ENCODE measurements around the gene PRKAG2. TPM values are rescaled to one million over a fixed set of nuclear protein-coding genes. Genes with fewer than 3 reads are reported as not detected.

PRKAG2 gene
- total RNA-seq, 2 donors from 2014 or later = 23.2 to 28.4 TPM

DNA sequence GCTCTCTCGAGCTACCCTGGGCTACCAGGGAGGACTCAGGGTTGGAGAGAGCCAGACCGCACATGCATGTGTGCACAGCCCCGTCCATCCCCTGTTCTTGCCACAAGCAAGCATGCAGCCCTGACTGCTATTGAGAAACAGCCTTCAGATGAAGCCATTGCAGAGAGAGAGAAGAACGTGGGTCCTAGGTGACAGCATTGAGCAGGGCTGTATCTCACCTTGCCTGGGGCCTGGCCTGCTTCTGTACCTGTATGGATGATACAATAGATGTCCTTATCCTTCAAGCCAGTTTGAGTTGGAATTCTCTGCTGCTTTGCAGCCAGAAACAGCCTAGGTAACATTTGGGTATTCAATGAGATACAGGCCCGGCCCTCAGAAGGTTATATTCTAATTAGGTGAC is 229.9 kb downstream of the PRKAG2 start:
- DNase-seq (no peak), ATAC-seq (replicated peaks in 1 of 2) (no peak)
- Mint-ChIP-seq H3K27ac (no peak overlapping the region), H3K36me3 (ENCODE audit: insufficient read depth in 2 of 2) (peaks cover 0 to 6% of the 10 kb centered on the region in 2 donors), H3K4me1 (ENCODE audit: low read depth) (no peaks in the 10 kb centered on the region), H3K4me3 (no peak overlapping the region), H3K27me3 (ENCODE audit: low read depth) (no peaks in the 10 kb centered on the region), H3K9me3 (no peaks in the 10 kb centered on the region)

DNA sequence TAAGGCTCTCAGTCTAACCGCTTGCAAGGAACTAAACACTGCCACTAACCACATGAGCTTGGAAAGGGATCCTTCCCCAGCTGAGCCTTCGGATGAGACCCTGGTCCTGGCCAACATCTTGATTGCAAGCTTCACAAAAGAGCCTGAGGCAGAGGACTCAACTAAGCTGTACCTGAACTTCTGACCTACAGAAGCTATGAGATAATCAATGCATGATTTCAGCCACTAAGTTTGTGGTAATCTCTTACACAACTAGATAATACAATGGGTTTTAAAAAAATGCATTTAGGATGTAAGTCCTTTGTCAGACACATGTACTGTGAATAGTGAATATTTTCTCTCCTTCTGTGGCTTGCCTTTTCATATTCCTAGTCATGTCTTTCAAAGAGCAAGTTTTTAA is 231.6 kb downstream of the PRKAG2 start:
- Mint-ChIP-seq H3K27me3 (ENCODE audit: low read depth) (no peaks in the 10 kb centered on the region), H3K4me3 (no peak overlapping the region), H3K4me1 (ENCODE audit: low read depth) (peaks cover 5% of the 10 kb centered on the region), H3K27ac (no peak overlapping the region), H3K36me3 (ENCODE audit: insufficient read depth in 2 of 2) (peaks cover 0 to 6% of the 10 kb centered on the region in 2 donors), H3K9me3 (no peaks in the 10 kb centered on the region)
- ATAC-seq (replicated peaks in 1 of 2) = no peak
- DNase-seq = no peak

DNA sequence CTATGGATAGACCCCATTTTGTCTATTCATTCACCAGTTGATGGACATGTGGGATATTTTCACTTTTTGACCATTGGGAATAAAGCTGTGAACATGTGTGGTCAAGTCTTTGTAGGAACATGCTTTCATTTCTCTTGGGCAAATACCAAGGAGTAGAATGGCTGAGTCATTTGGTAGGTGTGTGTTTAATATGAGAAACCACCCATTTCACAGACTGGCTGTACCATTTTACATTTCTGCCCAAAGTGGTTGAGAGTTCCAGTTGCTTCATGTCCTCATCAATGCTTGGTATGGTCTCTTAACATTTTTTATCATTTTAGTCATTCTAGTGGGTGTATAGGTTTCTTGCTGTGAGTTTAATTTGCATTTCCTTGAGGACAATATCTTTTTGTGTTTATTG is 232.4 kb downstream of the PRKAG2 start:
- no peaks in the 10 kb centered on the region for H3K9me3 Mint-ChIP-seq
- peaks cover 0 to 6% of the 10 kb centered on the region in 2 donors for H3K36me3 Mint-ChIP-seq (ENCODE audit: insufficient read depth in 2 of 2)
- DNase-seq = no peak
- no peak overlapping the region for H3K27ac Mint-ChIP-seq
- H3K4me1 Mint-ChIP-seq (ENCODE audit: low read depth) = peaks cover 5% of the 10 kb centered on the region
- peak in 1 of 2 donors; percentile 28 for ATAC-seq (replicated peaks in 1 of 2)
- H3K4me3 Mint-ChIP-seq = no peak overlapping the region
- H3K27me3 Mint-ChIP-seq (ENCODE audit: low read depth) = no peaks in the 10 kb centered on the region

DNA sequence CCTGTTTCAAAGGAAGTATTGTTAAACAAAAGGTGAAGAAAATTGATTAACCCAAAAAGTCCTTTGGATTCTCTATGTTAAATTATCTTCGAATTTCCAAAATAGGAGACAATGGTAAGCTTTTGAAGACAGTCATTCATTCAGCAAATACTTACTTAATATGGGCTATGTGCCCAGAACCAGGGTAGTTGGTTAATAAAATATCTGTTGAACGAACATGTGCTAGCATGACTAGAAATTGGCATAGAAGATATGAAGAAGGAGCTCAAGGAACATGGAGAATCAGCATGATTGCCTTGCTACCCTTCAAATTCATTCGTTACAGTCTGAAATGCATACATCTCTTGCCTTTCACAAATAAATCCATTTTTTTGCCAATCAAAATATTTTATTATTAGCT is 234.2 kb downstream of the PRKAG2 start:
- no peak overlapping the region for H3K27ac Mint-ChIP-seq
- no peak overlapping the region for H3K4me3 Mint-ChIP-seq
- peaks cover 5% of the 10 kb centered on the region for H3K4me1 Mint-ChIP-seq (ENCODE audit: low read depth)
- no peaks in the 10 kb centered on the region for H3K27me3 Mint-ChIP-seq (ENCODE audit: low read depth)
- no peaks in the 10 kb centered on the region for H3K9me3 Mint-ChIP-seq
- ATAC-seq (replicated peaks in 1 of 2) (no peak), DNase-seq (no peak)
- H3K36me3 Mint-ChIP-seq (ENCODE audit: insufficient read depth in 2 of 2) = peaks cover 0 to 6% of the 10 kb centered on the region in 2 donors

DNA sequence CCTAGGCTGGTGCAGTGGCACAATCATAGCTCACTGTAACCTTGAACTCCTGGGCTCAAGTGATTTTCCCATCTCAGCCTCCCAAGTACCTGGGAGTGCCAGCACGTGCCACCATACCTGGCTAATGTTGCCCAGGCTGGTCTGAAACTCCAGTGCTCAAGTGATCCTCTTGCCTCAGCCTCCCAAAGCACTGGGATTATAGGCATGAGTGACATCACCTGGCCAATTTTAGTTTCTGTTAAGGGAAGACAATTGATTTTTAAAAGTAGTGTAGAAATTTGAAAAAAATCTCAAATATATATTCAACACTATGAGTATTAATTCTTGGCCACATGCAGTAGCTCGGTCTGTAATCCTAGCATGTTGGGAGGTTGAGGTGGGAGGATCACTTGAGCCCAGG is 235.3 kb downstream of the PRKAG2 start:
- no peaks in the 10 kb centered on the region for H3K9me3 Mint-ChIP-seq
- no peaks in the 10 kb centered on the region for H3K27me3 Mint-ChIP-seq (ENCODE audit: low read depth)
- no peak for ATAC-seq (replicated peaks in 1 of 2)
- H3K36me3 Mint-ChIP-seq (ENCODE audit: insufficient read depth in 2 of 2) = peaks cover 0 to 6% of the 10 kb centered on the region in 2 donors
- DNase-seq = no peak
- H3K27ac Mint-ChIP-seq = no peak overlapping the region
- H3K4me3 Mint-ChIP-seq = no peak overlapping the region
- peaks cover 5% of the 10 kb centered on the region for H3K4me1 Mint-ChIP-seq (ENCODE audit: low read depth)

DNA sequence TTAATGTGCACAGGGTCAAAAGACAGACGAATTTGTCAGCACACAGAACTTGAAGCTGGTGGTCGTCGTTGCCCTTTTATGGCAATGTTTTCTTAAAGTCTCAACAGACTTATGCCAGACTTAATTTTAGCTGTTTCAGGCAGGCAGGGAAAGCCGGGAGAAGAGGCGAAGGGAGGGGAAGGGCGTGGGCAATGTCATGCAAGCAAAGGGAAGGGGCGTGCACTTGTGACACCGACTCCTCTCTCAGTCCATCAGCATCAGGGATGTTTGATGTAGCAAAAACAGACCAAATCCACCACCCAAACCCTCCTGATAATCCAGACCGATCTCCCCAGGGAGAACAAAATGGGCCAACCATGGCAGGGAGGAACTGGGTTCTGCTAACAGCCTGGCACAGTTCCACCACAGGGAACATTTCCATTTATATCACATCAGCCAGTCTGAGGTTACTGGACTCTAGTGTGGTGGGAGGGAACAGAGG is 239.1 kb downstream of the PRKAG2 start:
- H3K36me3 Mint-ChIP-seq (ENCODE audit: insufficient read depth in 2 of 2) = peaks cover 5 to 10% of the 10 kb centered on the region in 2 donors
- H3K4me3 Mint-ChIP-seq = no peak overlapping the region
- peaks cover 2 to 3% of the 10 kb centered on the region in 2 donors for H3K9me3 Mint-ChIP-seq
- no peak overlapping the region for H3K27ac Mint-ChIP-seq
- no peak for ATAC-seq (replicated peaks in 1 of 2)
- DNase-seq = no peak
- no peaks in the 10 kb centered on the region for H3K27me3 Mint-ChIP-seq (ENCODE audit: low read depth)
- H3K4me1 Mint-ChIP-seq (ENCODE audit: low read depth) = peaks cover 18% of the 10 kb centered on the region

DNA sequence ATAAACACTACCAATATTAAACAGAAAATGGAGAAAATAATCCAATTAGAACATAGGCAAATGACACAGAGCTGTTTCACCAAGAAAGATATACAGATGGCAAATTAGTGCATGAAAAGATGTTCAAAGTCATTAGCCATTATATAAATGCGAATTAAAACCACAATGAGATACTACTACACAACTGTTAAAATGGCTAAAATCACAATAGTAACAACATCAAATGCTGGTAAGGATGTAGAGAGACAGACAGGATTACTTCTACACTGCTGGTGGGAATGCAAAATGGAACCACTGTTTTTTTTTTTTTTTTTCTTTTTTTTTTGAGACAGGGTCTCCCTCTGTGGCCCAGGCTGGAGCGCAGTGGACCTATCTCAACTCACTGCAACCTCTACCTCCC is 242.3 kb downstream of the PRKAG2 start:
- H3K4me1 Mint-ChIP-seq (ENCODE audit: low read depth) = peaks cover 31% of the 10 kb centered on the region
- H3K36me3 Mint-ChIP-seq (ENCODE audit: insufficient read depth in 2 of 2) = peaks cover 5 to 13% of the 10 kb centered on the region in 2 donors
- no peak overlapping the region for H3K27ac Mint-ChIP-seq
- DNase-seq (no peak), ATAC-seq (replicated peaks in 1 of 2) (no peak)
- H3K9me3 Mint-ChIP-seq = peaks cover 2 to 3% of the 10 kb centered on the region in 2 donors
- no peak overlapping the region for H3K4me3 Mint-ChIP-seq
- H3K27me3 Mint-ChIP-seq (ENCODE audit: low read depth) = no peaks in the 10 kb centered on the region

DNA sequence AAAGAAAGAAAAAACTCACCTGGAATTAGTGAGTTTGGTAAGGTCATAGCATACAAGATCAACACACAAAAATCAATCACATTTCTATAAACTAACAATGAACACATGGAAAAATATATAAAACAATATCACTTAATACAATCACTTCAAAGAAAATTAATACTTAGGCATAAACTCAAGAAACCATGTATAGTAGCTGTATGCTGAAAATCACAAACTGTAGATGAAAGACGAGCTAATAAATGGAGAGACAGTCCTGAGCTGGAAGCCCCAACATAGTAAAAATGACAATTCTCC is 243.5 kb downstream of the PRKAG2 start:
- Mint-ChIP-seq H3K9me3 (peaks cover 2 to 3% of the 10 kb centered on the region in 2 donors), H3K4me3 (peak overlapping the region; percentile 100), H3K4me1 (ENCODE audit: low read depth) (peaks cover 34% of the 10 kb centered on the region), H3K27ac (peak overlapping the region; percentile 89), H3K27me3 (ENCODE audit: low read depth) (no peaks in the 10 kb centered on the region), H3K36me3 (ENCODE audit: insufficient read depth in 2 of 2) (peaks cover 5 to 13% of the 10 kb centered on the region in 2 donors)
- no peak for ATAC-seq (replicated peaks in 1 of 2)
- DNase-seq = no peak

DNA sequence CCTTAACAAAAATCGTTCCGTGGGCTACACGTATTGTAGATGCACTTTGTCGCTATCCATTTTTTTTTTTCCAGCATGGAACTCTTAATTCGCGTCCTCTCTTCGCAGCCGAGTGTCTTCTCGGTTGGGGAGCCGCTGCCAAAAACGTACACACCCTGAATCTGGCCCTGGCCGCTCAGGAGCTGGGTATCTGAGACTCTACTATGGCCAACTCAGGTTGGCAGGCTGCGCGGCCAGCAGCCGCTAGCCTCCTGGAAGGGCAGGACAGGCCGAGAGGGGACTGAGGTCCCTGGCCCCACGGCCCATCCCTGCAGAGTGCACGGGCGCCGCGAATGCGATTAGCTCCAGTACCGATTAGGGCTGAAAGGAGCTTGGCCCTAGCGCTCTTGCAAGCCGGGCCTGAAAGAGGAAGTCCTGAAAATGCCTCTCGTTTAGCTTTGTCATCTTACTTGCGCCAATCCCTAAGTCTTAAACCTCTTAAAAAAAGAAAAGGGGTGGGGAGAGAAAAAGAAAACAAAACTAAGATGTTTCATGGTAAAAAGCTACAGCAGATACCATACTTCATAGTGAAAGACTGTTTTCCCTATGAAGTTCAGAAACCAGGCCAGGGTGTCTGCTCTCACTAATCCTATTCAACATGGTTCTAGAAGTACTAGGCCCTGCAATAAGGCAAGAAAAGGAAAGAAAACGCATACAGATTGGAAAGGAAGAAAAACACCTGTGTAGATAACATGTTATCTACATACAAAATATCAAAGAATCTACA is 244.0 kb downstream of the PRKAG2 start:
- peaks cover 2 to 3% of the 10 kb centered on the region in 2 donors for H3K9me3 Mint-ChIP-seq
- H3K27ac Mint-ChIP-seq = peak overlapping the region; percentile 89
- H3K4me3 Mint-ChIP-seq = peak overlapping the region; percentile 100
- peaks cover 34% of the 10 kb centered on the region for H3K4me1 Mint-ChIP-seq (ENCODE audit: low read depth)
- no peaks in the 10 kb centered on the region for H3K27me3 Mint-ChIP-seq (ENCODE audit: low read depth)
- H3K36me3 Mint-ChIP-seq (ENCODE audit: insufficient read depth in 2 of 2) = peaks cover 5 to 13% of the 10 kb centered on the region in 2 donors
- DNase-seq (peak; percentile 60 to 62), ATAC-seq (replicated peaks in 1 of 2) (peak; percentile 49 to 60)

DNA sequence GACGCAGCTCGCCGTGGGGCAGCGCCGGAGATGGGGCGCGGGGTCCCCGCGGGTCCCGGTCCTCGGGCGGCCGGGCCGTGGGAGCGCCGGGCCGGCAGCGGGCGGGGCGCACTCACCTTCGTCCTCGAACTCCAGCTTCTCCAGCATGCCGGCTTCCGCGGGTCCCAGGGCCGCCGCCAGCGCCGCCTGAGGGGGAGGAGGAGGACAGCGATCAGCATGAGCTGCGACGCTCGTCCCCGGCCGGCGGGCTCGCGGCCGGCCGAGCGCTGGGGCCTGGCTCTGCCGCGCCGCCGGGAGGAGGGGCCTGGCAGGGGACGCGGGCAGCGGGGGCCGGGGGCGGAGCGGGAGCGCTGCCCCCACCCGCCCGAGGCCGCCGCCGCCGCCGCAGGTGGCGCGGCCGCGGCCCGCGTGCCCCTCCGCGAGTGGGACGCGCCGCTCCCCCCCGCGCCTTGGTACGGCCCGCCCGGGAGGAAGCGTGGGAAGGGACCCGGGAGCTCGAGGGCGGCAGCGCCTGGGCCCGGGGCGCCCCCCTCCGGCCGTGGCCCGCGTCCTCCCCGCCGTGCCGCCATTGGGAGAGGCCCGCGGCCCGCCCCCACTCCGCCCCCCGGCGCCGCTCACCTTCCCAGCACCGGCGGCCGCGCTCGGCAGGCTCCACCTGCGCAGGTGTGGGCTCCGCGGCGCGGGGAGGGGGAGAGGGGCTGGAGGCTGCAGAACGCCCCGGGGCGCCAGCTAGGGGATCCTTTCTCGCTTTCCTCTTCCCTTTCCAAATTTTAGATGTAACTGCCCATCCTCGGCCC is 244.8 kb downstream of the PRKAG2 start:
- DNase-seq = peak; percentile 91 to 96
- Mint-ChIP-seq H3K36me3 (ENCODE audit: insufficient read depth in 2 of 2) (peaks cover 5 to 13% of the 10 kb centered on the region in 2 donors), H3K4me3 (peak overlapping the region; percentile 100), H3K9me3 (peaks cover 2 to 3% of the 10 kb centered on the region in 2 donors), H3K4me1 (ENCODE audit: low read depth) (peaks cover 34% of the 10 kb centered on the region), H3K27ac (peak overlapping the region; percentile 89), H3K27me3 (ENCODE audit: low read depth) (no peaks in the 10 kb centered on the region)
- peak; percentile 83 to 85 for ATAC-seq (replicated peaks in 1 of 2)

DNA sequence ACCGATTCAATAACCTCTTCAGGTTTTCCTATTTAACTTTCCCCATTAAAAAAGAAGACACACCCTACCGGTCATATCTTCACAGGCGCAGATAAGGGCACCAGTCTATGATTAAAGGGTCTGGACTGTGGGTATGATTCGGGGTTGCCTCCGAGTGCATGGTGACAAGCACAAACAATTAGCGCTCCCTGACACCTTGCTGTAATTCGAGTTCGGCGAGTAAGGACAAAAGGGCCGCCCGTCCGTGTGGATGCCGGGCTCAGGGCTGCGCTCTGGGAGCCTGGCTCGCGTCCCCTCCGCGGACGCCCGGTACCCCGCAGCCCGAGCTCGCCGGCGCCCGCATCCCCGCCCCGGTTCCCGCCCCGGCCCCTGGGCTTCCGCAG is 245.4 kb downstream of the PRKAG2 start:
- peaks cover 5 to 13% of the 10 kb centered on the region in 2 donors for H3K36me3 Mint-ChIP-seq (ENCODE audit: insufficient read depth in 2 of 2)
- DNase-seq (no peak), ATAC-seq (replicated peaks in 1 of 2) (peak; percentile 38 to 45)

DNA sequence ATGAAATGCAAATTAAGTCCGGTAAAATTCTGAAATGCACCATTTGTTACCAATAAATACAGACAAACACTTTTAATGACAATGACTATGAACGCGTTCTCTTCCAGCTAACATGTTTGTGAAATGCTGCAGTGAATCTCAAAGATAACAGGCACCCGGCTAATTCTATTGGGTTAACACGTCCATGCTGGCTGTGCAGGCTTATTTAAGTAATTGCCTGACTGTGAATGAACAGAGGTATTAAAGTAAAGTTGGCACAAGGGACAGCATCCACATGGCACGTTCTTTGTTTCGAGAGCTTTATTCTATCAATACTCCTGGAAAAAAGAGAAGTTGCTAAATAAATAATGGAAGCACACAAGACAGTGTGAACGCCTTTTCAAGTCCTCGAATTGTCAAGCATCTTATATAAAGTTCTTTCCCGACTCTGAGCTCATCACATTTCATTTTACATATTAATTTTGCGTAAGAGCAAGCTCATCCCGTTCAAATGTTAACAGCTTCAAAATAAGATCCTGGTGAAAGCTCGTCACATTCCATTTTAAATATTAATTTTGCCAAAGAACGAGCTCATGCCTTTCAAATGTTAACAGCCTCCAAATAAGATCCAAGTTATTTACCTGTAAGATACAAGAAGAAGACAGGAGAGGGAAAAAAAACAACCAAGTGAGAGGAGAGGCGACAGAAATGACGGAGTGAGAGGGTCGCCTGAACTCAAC is 245.9 kb downstream of the PRKAG2 start:
- Mint-ChIP-seq H3K4me1 (ENCODE audit: low read depth) (peaks cover 34% of the 10 kb centered on the region), H3K36me3 (ENCODE audit: insufficient read depth in 2 of 2) (peaks cover 5 to 13% of the 10 kb centered on the region in 2 donors), H3K27me3 (ENCODE audit: low read depth) (no peaks in the 10 kb centered on the region), H3K27ac (peak overlapping the region; percentile 90), H3K4me3 (peak overlapping the region; percentile 91 to 95), H3K9me3 (peaks cover 2 to 3% of the 10 kb centered on the region in 2 donors)
- DNase-seq = no peak
- no peak for ATAC-seq (replicated peaks in 1 of 2)

More for the DNA sequence above, 245.4 kb downstream of the PRKAG2 start:
- H3K27me3 Mint-ChIP-seq (ENCODE audit: low read depth) = no peaks in the 10 kb centered on the region
- peak overlapping the region; percentile 91 to 95 for H3K4me3 Mint-ChIP-seq
- peaks cover 34% of the 10 kb centered on the region for H3K4me1 Mint-ChIP-seq (ENCODE audit: low read depth)
- peaks cover 2 to 3% of the 10 kb centered on the region in 2 donors for H3K9me3 Mint-ChIP-seq
- peak overlapping the region; percentile 90 for H3K27ac Mint-ChIP-seq

DNA sequence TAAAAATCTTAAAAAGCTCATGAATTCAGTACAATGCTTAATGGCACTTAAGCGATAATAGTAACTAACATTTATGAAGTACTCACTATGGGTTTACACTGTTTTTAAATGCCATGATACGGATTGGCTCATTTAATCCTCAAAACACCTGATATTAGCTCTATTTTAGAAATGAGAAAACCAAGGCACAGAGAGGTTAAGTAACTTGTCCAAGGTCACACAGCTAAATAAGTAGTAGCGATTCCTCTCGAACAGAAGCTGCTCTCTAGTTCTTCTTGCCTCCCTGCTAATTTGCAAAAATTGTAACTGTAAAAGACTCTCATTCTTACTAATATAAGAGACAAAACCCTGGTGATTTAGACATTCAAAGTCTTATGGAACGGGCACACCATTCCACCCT is 246.6 kb downstream of the PRKAG2 start:
- peaks cover 5 to 15% of the 10 kb centered on the region in 2 donors for H3K36me3 Mint-ChIP-seq (ENCODE audit: insufficient read depth in 2 of 2)
- H3K27me3 Mint-ChIP-seq (ENCODE audit: low read depth) = no peaks in the 10 kb centered on the region
- peaks cover 2 to 3% of the 10 kb centered on the region in 2 donors for H3K9me3 Mint-ChIP-seq
- peaks cover 31% of the 10 kb centered on the region for H3K4me1 Mint-ChIP-seq (ENCODE audit: low read depth)
- peak overlapping the region; percentile 91 to 95 for H3K4me3 Mint-ChIP-seq
- no peak overlapping the region for H3K27ac Mint-ChIP-seq
- DNase-seq (no peak), ATAC-seq (replicated peaks in 1 of 2) (no peak)
